ENCODE results near the gene SLC66A2. TPM values are rescaled to one million over a fixed set of nuclear protein-coding genes. Genes with fewer than 3 reads are reported as not detected.
A peak's percentile ranks its signal among the peaks of the same experiment; 100 is the strongest.
"Not testable (repeated sequence)": the region's sequence is repeated elsewhere in the genome, so short reads cannot be mapped to it uniquely, and the experiment has no call there.

SLC66A2 gene
- total RNA-seq (10 to 100 TPM; 40.9 to 61.9 (median 51.1) TPM), polyA plus RNA-seq (10 to 100 TPM; 28.7 to 53.9 (median 33.4) TPM)
- long read RNA-seq, donor 1, transcript PQLC1-202 (5 exons, 2,475 nt) = minor isoform, 5 of 15 reads
- long read RNA-seq, donor 1, transcript PQLC1-203 (6 exons, 2,555 nt) = major isoform, 9 of 15 reads
- long read RNA-seq, donor 1, partial matches to known transcripts = 0 of 15 reads
- long read RNA-seq, donor 1, other reads (novel, unspliced or antisense) = 0 of 15 reads
- long read RNA-seq, donor 2, partial matches to known transcripts = 0 of 11 reads
- long read RNA-seq, donor 2, other reads (novel, unspliced or antisense) = 0 of 11 reads

DNA sequence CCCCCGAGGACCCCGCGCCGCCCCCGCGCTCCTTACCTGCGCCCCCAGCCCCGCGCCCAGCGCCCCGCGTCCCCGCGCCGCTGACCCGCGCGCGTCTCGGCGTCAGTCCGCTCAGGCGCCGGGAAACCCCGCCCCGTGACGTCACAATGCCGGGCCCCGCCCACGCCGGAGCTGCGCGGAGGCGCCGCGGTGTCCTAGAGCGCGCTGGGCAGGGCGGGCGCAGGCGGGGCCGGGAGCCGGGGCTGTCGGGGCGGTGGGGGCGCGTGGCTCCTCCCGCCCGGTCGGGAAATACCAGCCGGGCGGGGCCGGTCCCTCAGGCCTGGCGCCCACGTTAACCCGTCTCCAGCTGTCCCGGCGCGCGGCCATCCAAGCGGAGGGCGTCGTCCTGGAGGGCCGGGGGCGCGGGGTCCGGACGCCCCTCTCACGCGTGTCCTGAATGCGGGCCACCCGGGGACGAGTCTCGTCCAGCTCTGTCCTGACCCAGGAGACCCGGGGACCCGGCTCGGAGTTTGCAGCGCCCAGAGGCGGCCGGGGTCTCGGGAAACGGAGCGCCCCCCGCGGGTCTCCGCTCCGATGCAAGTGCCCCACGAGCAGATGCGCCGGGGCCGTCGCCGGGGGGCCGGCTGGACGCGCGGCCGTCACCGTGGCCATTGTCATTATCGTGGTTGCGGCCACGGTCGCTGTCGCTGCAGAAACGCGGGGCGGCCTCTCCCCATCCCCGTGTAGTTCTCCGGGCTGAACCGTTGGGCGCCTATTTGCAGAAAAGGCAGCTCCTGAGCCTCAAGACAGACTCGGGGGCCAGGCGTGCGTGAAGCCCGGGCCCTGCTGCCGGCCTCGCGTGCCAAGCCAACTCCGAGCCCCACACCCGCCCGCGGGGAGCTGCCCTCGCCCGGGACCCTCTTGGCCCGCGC is at the start of gene SLC66A2:
Gene SLC66A2, minus strand, starts transcription at position 109 of the 911 bp plus-strand sequence. CDS start 727 bp downstream, outside the sequence.
- TF ChIP-seq POLR2AphosphoS5 (IDR thresholded peaks at IDR 0.05) (peak; percentile 85 to 89 (median 88)), POLR2A (IDR thresholded peaks at IDR 0.05) (peak in 1 of 3 donors; percentile 39)
- TF ChIP-seq, protein P1, sequence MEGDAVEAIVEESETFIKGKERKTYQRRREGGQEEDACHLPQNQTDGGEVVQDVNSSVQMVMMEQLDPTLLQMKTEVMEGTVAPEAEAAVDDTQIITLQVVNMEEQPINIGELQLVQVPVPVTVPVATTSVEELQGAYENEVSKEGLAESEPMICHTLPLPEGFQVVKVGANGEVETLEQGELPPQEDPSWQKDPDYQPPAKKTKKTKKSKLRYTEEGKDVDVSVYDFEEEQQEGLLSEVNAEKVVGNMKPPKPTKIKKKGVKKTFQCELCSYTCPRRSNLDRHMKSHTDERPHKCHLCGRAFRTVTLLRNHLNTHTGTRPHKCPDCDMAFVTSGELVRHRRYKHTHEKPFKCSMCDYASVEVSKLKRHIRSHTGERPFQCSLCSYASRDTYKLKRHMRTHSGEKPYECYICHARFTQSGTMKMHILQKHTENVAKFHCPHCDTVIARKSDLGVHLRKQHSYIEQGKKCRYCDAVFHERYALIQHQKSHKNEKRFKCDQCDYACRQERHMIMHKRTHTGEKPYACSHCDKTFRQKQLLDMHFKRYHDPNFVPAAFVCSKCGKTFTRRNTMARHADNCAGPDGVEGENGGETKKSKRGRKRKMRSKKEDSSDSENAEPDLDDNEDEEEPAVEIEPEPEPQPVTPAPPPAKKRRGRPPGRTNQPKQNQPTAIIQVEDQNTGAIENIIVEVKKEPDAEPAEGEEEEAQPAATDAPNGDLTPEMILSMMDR (IDR thresholded peaks at IDR 0.05 in 8 of 11, conservative IDR thresholded peaks at IDR 0.05 in 3 of 11) = no peak
- Histone ChIP-seq H3K4me3 (peak within 1 kb of the TSS; percentile 51 to 96 (median 72)), H3K9me3 (no peaks in the 10 kb centered on the region), H3K36me3 (peaks cover 0 to 26% (median 0%) of the 10 kb centered on the region in 6 donors), H3K27ac (peak within 1 kb of the TSS; percentile 44 to 94 (median 89)), H3K4me1 (peaks cover 12 to 48% (median 39%) of the 10 kb centered on the region in 6 donors), H3K27me3 (replicated peaks in 1 of 7) (peaks cover 0 to 6% (median 0%) of the 10 kb centered on the region in 7 donors)
- WGBS, 5 donors = 0 to 2% (median 1%) methylated on average over 53 to 126 of the region's 126 CpGs
- intact Hi-C loops (cut with DNase I; ENCODE audit: low total_unique reads) = no loop called here
- DNase-seq = peak; percentile 99

- no peak overlapping the region for H3K4me3 ChIP-seq
- no peaks in the 10 kb centered on the region for H3K4me1 ChIP-seq
- H3K9me3 ChIP-seq = peaks cover 7 to 42% (median 29%) of the 10 kb centered on the region in 8 donors
- intact Hi-C loops (cut with DNase I; ENCODE audit: low total_unique reads) = no loop called here
- DNase-seq = no peak
- WGBS, 5 donors = 75 to 93% (median 77%) methylated on average over 2 to 3 of the region's 3 CpGs
- TF ChIP-seq POLR2AphosphoS5 (IDR thresholded peaks at IDR 0.05) (no peak), POLR2A (IDR thresholded peaks at IDR 0.05) (no peak)
- TF ChIP-seq, protein P1 (IDR thresholded peaks at IDR 0.05 in 8 of 11, conservative IDR thresholded peaks at IDR 0.05 in 3 of 11) = no peak
- H3K27ac ChIP-seq = no peak overlapping the region
- no peaks in the 10 kb centered on the region for H3K27me3 ChIP-seq (replicated peaks in 1 of 7)
- no peaks in the 10 kb centered on the region for H3K36me3 ChIP-seq
Observed at GRCh38 chr18:80000877-80001276, 49.4 kb upstream of the SLC66A2 start.

- H3K4me1 ChIP-seq; intact Hi-C loops (cut with DNase I; ENCODE audit: low total_unique reads): not testable (repeated sequence)
Observed at GRCh38 chr18:79999701-80000100, 48.2 kb upstream of the SLC66A2 start.

DNA sequence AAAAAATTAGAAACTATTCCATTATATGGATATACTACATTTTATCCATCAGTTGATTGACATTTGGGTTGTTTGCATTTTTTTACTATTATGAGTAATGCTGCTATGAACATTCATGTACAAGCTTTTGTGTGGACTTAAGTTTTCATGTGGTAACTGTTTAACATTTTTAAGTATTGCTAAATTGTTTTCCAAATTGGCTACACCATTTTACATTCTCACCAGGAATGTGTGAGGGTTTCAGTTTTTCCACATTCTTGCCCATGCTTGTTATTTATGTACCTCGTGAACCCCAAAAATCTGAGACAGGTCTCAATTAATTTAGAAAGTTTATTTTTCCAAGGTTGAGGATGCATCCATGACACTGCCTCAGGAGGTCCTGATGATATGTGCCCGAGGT is 40.0 kb upstream of the SLC66A2 start:
- Histone ChIP-seq H3K27me3 (replicated peaks in 1 of 7) (no peaks in the 10 kb centered on the region), H3K4me3 (no peak overlapping the region), H3K9me3 (no peaks in the 10 kb centered on the region), H3K36me3 (peaks cover 0 to under 1% (median 0%) of the 10 kb centered on the region in 6 donors), H3K4me1 (peaks cover 13 to 25% (median 20%) of the 10 kb centered on the region in 6 donors), H3K27ac (no peak overlapping the region)
- 85 to 94% (median 86%) methylated on average over 2 of the region's 2 CpGs for WGBS, 5 donors
- TF ChIP-seq POLR2A (IDR thresholded peaks at IDR 0.05) (no peak), POLR2AphosphoS5 (IDR thresholded peaks at IDR 0.05) (no peak)
- TF ChIP-seq, protein P1 (IDR thresholded peaks at IDR 0.05 in 8 of 11, conservative IDR thresholded peaks at IDR 0.05 in 3 of 11) = no peak
- DNase-seq = no peak
- intact Hi-C loops (cut with DNase I; ENCODE audit: low total_unique reads) = loop anchor here (5.0 kb wide), 1 partner anchor 41 kb away; the partner anchor contains the start of gene RBFA

More at GRCh38 chr18:79999701-80000100, 48.2 kb upstream of the SLC66A2 start:
- 74 to 92% (median 77%) methylated on average over 2 of the region's 2 CpGs for WGBS, 5 donors
- DNase-seq; H3K27me3 ChIP-seq (replicated peaks in 1 of 7); H3K4me3 ChIP-seq; H3K27ac ChIP-seq; H3K36me3 ChIP-seq: not testable (repeated sequence)
- peaks cover 7 to 42% (median 27%) of the 10 kb centered on the region in 8 donors for H3K9me3 ChIP-seq
